Measurements from ENCODE around the gene CCDC92B.
"Not testable (repeated sequence)": the region's sequence is repeated elsewhere in the genome, so short reads cannot be mapped to it uniquely, and the experiment has no call there.

Gene CCDC92B

DNA sequence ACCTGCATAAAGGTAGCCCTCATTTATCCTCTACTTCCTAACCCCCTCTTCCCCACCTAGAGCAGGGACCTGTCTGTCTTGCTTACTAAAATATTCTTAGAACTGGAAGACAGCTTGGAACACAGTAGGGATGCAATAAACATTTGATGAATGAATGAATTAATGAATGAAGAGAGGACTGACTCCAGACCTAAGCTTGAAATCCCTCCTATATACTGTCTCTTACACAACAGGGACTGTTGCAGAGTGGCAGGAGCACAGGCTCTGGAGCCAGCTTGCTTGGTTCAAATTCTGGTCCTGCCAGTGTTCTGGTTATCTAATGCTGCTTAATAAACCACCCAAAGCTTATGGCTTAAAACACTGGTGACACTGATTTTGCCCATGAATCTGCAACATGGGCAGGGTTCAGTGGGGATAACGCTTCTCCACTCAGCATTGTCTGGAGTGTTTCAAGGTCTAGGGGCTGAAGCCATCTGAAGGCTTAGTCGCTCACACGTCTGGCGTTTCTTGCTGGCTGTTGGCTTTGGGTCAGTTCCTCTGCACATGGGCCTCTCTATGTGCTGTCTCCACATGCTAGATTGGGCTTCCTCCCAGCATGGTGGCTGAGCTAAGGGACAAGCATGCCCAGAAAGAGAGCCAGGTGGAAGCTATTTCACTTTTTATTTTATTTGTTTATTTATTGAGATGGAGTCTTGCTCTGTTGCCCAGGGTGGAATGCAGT is 34.0 kb upstream of the CCDC92B start:
- TF ChIP-seq, protein P1, sequence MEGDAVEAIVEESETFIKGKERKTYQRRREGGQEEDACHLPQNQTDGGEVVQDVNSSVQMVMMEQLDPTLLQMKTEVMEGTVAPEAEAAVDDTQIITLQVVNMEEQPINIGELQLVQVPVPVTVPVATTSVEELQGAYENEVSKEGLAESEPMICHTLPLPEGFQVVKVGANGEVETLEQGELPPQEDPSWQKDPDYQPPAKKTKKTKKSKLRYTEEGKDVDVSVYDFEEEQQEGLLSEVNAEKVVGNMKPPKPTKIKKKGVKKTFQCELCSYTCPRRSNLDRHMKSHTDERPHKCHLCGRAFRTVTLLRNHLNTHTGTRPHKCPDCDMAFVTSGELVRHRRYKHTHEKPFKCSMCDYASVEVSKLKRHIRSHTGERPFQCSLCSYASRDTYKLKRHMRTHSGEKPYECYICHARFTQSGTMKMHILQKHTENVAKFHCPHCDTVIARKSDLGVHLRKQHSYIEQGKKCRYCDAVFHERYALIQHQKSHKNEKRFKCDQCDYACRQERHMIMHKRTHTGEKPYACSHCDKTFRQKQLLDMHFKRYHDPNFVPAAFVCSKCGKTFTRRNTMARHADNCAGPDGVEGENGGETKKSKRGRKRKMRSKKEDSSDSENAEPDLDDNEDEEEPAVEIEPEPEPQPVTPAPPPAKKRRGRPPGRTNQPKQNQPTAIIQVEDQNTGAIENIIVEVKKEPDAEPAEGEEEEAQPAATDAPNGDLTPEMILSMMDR (IDR thresholded peaks at IDR 0.05; ENCODE audit: insufficient read depth, missing control alignments): no peak
- FAIRE-seq: no peak
- DNase-seq (ENCODE audit: insufficient read length, low spot score): no peak

DNA sequence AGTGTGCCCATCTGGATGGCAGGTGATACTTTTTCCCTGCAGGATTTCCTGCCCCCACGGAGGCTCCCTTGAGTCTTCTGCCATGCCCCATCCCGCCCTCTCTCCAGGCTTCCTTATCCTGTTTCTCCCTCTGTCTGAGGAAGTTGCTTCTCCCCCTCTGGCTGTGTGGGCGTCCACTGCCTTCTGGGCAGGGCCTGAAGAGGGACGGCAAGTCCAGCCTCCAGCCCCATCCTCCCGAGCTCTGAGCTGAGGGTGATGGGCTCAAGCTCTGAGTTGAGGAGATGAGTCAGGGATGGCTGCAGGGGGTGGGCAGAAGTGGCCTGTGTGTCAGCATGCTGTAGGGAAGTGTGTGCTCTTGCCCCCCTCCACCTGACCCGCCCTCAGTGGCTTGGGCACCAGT is 32.6 kb upstream of the CCDC92B start:
- no peak for FAIRE-seq
- TF ChIP-seq, protein P1 (IDR thresholded peaks at IDR 0.05; ENCODE audit: insufficient read depth, missing control alignments): no peak
- DNase-seq (ENCODE audit: insufficient read length, low spot score): no peak

DNA sequence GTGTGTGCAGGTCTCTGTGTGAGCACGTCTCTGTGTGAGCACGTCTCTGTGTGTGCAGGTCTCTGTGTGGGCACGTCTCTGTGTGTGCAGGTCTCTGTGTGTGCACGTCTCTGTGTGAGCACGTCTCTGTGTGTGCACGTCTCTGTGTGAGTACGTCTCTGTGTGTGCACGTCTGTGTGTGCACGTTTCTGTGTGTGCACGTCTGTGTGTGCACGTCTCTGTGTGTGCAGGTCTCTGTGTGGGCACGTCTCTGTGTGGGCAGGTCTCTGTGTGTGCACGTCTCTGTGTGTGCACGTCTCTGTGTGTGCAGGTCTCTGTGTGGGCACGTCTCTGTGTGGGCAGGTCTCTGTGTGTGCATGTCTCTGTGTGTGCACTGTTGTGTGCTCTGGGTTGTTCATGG is 32.1 kb upstream of the CCDC92B start:
- DNase-seq (ENCODE audit: insufficient read length, low spot score); FAIRE-seq: not testable (repeated sequence)

DNA sequence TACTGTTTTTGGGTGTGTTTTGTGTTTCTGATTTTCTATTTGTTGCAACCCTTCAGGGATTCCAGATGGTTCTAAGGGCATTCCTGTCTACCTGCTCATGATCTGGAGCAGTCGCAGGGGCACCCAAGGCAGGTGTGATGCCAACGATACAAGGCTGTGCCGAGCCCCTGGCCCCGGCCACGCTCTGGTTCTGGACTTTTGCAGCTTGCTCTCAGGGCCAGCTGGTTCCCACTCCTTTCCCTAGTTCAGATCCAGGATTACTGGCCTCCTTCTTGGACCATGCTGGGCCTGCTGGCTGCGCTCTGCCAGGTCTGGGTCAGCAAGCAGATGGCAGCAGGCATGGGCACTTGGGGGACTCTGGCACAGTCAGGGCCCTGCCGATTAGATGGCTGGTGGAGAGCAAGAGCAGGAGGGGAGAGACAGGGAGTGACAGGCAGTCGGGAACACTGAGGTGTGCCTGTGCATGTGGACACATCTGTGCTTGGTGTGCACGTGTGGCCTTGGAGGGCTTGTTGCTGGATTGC is 31.5 kb upstream of the CCDC92B start:
- DNase-seq (ENCODE audit: insufficient read length, low spot score): no peak
- FAIRE-seq: no peak
- TF ChIP-seq, protein P1 (IDR thresholded peaks at IDR 0.05; ENCODE audit: insufficient read depth, missing control alignments): no peak

DNA sequence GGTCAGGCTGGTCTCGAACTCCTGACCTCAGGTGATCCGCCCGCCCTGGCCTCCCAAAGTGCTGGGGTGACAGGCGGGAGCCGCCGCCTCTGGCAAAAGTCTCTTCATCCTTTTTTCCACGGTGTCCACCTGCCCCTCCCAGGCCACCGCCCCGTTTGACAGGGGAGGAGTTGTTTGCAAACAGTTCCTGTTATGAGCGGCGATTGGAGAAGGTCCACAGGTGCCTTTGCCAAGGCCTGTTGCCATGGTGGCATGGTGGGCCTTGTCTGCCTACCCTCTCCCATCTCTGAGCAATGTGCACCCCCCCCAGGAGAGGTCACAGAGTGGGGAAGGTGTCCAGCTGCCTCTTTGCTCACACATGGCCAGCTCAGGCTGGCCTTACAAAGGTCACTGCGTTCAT is 30.8 kb upstream of the CCDC92B start:
- DNase-seq (ENCODE audit: insufficient read length, low spot score) (no peak), FAIRE-seq (no peak)
- TF ChIP-seq, protein P1 (IDR thresholded peaks at IDR 0.05; ENCODE audit: insufficient read depth, missing control alignments): no peak

DNA sequence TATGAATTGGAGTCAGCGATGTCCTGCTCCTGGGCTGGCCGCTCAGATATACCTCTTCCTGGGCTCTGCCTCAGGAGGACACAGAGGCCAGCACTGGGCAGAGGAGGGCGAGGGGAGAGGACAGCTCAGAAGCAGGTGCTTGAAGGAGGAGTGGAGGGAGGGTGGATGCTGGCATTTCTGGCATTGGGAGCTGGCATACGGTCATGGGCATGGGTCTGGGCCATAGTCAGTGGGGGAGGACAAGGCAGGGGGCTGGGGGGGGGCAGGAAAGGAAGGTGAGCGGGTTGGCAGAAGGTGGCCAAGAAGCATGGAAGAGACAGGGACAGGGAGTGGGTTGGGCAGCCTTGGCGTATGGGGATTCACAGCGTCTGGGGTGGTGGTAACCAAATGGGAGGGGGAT is 30.1 kb upstream of the CCDC92B start:
- no peak for DNase-seq (ENCODE audit: insufficient read length, low spot score)

DNA sequence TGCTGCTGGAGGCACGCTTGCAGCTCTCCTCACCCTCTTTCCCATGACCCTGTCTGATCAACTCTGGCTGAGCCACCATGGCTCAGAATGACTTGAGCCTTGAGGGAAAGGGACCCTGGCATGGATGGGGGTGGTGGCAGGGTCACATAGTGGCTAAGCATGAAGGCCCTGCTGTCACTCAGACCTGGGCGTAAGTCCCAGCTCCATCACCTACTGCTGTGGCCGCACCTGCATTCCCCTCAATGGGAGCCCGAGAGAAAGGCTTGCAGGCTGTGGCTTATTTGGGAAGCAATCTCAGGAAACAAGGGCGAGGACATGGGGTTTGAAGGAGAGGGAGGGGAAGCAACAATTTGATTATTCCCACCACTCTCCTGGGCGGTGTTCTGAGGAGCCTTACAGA is 29.0 kb upstream of the CCDC92B start:
- TF ChIP-seq, protein P1 (IDR thresholded peaks at IDR 0.05; ENCODE audit: insufficient read depth, missing control alignments): no peak
- FAIRE-seq (no peak), DNase-seq (ENCODE audit: insufficient read length, low spot score) (no peak)

More for the DNA sequence above, 30.1 kb upstream of the CCDC92B start:
- TF ChIP-seq, protein P1 (IDR thresholded peaks at IDR 0.05; ENCODE audit: insufficient read depth, missing control alignments): no peak
- no peak for FAIRE-seq
